ENCODE results near the gene PTPRT. TPM values are rescaled to one million over a fixed set of nuclear protein-coding genes. Genes with fewer than 3 reads are reported as not detected.

Gene PTPRT
- total RNA-seq, 1 experiment from 2014 or later: not detected

- CTCF ChIA-PET: no interaction called here
- no peaks in the 10 kb centered on the region for H3K9me2 ChIP-seq (ENCODE audit: insufficient read depth)
- POLR2A ChIA-PET: no interaction called here
- no peak overlapping the region for H3K9ac ChIP-seq (ENCODE audit: low read length)
- no peaks in the 10 kb centered on the region for H3K36me3 ChIP-seq (ENCODE audit: control insufficient read depth in 1 of 2, insufficient read depth in 2 of 2, low read length in 2 of 2)
- H3K9me3 ChIP-seq (ENCODE audit: control insufficient read depth in 1 of 2, insufficient read depth in 1 of 2, low read depth in 1 of 2, low read length in 2 of 2): peaks cover 7 to 17% of the 10 kb centered on the region in 2 experiments; a peak in 2 of 4 replicates
- RAD21 ChIA-PET (ENCODE audit: low non-redundant PET in 1 of 2, low total read pairs in 2 of 2, uncharacterized antibody in 2 of 2, unreplicated experiment in 2 of 2): no interaction called here
- no peak overlapping the region for H3K4me3 ChIP-seq (replicated peaks in 1 of 2; ENCODE audit: low read depth in 1 of 2, low read length in 2 of 2)
- no peak overlapping the region for H3K4me2 ChIP-seq (ENCODE audit: low read length)
- H4K20me1 ChIP-seq (ENCODE audit: insufficient read depth): no peaks in the 10 kb centered on the region
- intact Hi-C loops (cut with micrococcal nuclease): no loop called here
- BruUV-seq (replicated peaks): no TSS peak
- H3K27me3 ChIP-seq (ENCODE audit: insufficient read depth, low read length): no peaks in the 10 kb centered on the region
- H3K79me2 ChIP-seq (ENCODE audit: insufficient read depth, low read length): no peaks in the 10 kb centered on the region
- DNase-seq (ENCODE audit: low read depth, low spot score): no peak
- ATAC-seq: no peak
- H3K27ac ChIP-seq (ENCODE audit: low read depth, low read length): no peak overlapping the region
- TF ChIP-seq ATF3 (IDR thresholded peaks at IDR 0.05): no peak
- no peak for TF ChIP-seq ZFX (IDR thresholded peaks at IDR 0.05)
- TF ChIP-seq CTCF (IDR thresholded peaks at IDR 0.05 in 2 of 3, conservative IDR thresholded peaks at IDR 0.05 in 1 of 3; ENCODE audit: borderline replicate concordance in 1 of 3, insufficient read depth in 1 of 3, low read depth in 2 of 3, low read length in 2 of 3): no peak
- no peak for TF ChIP-seq FOSL1 (IDR thresholded peaks at IDR 0.05; ENCODE audit: low read depth)
- TF ChIP-seq, protein P1, sequence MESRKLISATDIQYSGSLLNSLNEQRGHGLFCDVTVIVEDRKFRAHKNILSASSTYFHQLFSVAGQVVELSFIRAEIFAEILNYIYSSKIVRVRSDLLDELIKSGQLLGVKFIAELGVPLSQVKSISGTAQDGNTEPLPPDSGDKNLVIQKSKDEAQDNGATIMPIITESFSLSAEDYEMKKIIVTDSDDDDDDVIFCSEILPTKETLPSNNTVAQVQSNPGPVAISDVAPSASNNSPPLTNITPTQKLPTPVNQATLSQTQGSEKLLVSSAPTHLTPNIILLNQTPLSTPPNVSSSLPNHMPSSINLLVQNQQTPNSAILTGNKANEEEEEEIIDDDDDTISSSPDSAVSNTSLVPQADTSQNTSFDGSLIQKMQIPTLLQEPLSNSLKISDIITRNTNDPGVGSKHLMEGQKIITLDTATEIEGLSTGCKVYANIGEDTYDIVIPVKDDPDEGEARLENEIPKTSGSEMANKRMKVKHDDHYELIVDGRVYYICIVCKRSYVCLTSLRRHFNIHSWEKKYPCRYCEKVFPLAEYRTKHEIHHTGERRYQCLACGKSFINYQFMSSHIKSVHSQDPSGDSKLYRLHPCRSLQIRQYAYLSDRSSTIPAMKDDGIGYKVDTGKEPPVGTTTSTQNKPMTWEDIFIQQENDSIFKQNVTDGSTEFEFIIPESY (IDR thresholded peaks at IDR 0.05; ENCODE audit: extremely low read depth, insufficient replicate concordance, low read length): no peak
- no peak for TF ChIP-seq TCF7L2 (IDR thresholded peaks at IDR 0.05; ENCODE audit: borderline replicate concordance, extremely low read depth, insufficient read depth, insufficient read length)
- no peak for TF ChIP-seq YY1 (IDR thresholded peaks at IDR 0.05; ENCODE audit: extremely low read depth, insufficient replicate concordance, low read depth, low read length)
- no peak for TF ChIP-seq SRF (IDR thresholded peaks at IDR 0.05; ENCODE audit: low read depth)
- TF ChIP-seq POLR2A (IDR thresholded peaks at IDR 0.05; ENCODE audit: borderline replicate concordance, extremely low read depth, insufficient read depth, insufficient read length): no peak
- TF ChIP-seq CBX3 (IDR thresholded peaks at IDR 0.05; ENCODE audit: low read depth): no peak
- no peak for TF ChIP-seq SP1 (IDR thresholded peaks at IDR 0.05; ENCODE audit: low read depth)
- TF ChIP-seq POLR2AphosphoS5 (IDR thresholded peaks at IDR 0.05; ENCODE audit: low read depth, low read length): no peak
- TF ChIP-seq RAD21 (IDR thresholded peaks at IDR 0.05; ENCODE audit: low read depth): no peak
- H2AFZ ChIP-seq (ENCODE audit: low read depth, low read length, poor library complexity, severe bottlenecking): no peak overlapping the region
- H3K4me1 ChIP-seq (ENCODE audit: control insufficient read depth in 1 of 2, insufficient read depth in 2 of 2, low read length in 2 of 2): no peaks in the 10 kb centered on the region
Observed at GRCh38 chr20:42567409-42567808, 622.3 kb downstream of the PTPRT start.

Data from HCT116 (cell line).